SIG-M5 treated with dmso at 0.1 percent for 504 hours (cell line): ENCODE data around the gene NTRK3.

Experiments used
- DNase-seq: peaks from one replicate; lab custom pipeline; 2025; ENCODE audit not compliant: unreplicated experiment; lab: John Stamatoyannopoulos, UW

The NTRK3 gene

DNA sequence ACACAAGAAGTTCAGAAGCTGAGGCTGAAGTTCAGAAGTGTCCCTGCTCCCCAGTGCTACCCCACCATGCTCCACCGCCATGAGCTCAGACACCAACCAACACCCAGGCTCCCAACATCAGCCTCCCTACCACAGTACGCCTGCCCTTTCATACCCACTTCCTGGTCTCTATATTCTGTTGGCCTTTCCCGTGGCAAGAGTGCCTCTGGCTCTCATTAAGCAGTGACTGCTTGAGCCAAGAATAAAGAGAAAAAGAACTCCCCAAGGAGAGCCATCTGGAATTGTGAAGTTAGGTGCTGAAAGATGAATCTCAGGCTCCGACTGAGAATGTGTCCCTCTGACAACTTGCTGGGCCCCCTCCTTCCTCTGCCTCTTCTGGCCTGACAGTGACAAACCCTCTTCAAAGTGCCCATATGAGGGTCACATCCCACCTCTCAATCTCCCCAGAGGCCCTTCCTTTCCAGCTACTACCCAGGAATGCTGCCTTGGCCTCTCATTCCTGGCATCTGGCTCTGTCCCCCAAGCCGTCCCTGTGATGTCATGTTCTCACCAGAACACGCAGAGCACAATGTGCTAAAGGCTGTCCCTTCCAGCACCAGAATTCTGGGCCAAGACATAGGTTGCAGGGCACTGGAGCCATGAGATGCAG lies 306.8 kb downstream of the NTRK3 start:
- DNase-seq, result no peak

DNA sequence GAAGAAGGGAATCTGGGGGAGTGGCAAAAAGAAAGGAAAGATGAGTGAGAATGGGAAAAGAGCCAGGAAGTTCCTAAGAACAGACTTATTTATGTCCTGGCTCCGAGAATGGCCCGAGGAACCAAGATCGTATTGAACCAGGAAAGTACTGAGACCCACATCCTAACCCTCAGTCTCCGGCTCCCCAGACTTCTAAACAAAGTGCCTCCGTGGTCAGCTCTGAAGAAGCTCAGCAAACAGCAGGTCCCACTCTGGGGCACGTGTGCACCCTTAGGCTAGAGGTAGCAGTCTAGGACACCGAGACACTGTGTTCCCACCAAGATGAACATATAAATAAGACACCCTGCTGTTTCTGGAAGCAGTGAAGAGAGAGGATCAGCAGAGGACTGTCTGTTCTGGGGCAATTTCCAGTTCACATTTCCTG lies 307.4 kb downstream of the NTRK3 start:
- DNase-seq, result no peak

DNA sequence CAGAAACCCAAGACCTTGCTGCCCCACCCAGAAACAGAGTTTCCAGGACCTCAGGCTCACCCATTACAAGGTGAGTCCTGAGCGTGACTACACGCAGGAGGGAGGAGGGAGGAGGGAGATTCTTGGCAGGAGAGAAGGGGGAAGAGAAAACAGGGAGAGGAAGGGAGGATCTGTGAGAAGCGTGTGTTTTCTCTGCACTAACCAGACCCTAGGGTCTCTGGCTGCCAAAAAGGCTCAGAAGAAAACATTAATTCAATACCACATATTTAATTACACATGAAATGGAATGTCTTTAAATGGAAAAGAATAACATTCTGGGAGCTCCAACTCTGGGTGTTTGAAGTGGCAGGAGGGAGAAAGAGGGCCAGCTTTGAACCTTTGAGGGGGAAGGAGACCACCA lies 309.0 kb downstream of the NTRK3 start:
- DNase-seq, result no peak

GRCh38 chr15:87945246-87945645 lies 311.3 kb downstream of the NTRK3 start:
- DNase-seq, result no peak

DNA sequence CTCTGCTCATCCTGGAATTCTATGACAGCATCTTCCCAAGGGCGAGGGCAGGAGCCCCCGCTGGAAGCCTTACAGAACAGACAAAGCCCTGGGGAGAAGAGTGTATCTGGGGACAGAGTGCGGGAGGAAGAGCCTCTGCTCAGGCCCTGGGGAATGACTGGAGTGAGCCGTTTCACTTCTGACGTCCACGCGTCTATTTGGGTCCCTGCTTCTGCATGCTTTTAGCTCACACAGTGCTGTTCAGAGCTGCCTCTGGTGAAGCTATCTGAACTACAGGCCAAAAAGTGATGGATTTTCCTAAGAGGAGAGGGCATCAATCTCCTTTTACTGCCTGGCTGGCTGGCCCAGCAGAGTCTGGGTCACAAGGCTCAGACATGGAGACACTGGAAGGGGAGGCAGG lies 311.8 kb downstream of the NTRK3 start:
- DNase-seq, result no peak

DNA sequence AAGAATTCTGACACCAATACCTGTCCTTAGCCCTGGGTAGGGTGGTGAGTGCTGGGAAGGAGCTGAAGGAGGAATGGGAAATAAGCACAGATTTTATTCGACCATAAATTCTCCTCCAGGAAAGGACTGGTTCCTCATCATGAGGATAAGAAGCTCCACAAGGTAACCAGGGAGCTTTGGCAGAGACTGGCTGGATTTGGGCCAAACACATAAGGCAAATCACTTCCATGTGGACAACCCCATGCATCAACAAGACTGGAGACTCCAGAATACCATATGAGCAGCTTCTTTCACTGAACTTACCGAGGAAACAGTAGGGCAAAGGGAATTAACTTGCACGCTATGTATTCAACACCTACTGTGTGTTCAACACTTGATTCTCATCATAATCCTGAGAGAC lies 312.5 kb downstream of the NTRK3 start:
- no peak for DNase-seq

- no peak for DNase-seq
Observed at GRCh38 chr15:87943626-87944025, 312.9 kb downstream of the NTRK3 start.

- DNase-seq, result no peak
Observed at GRCh38 chr15:87942316-87942715, 314.2 kb downstream of the NTRK3 start.

DNA sequence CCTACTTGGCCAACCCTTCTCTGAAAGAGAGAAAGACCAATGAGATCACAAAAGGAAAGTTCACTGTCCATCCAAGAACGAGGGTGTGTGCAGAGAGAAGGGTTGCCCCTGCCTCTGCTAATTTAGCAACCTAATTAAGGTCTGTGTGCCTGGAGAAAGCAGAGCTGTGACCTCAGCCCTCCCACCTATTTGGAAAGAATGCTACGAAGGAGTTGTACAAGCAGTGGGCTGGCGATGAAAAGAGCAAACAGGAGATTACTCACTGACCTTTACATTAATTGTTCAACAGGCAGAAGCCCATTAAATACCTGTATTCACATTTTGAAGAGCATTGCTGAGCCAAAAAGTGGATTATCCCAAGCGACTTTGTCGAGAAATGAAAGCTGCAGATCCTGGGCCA lies 314.9 kb downstream of the NTRK3 start:
- no peak for DNase-seq

DNA sequence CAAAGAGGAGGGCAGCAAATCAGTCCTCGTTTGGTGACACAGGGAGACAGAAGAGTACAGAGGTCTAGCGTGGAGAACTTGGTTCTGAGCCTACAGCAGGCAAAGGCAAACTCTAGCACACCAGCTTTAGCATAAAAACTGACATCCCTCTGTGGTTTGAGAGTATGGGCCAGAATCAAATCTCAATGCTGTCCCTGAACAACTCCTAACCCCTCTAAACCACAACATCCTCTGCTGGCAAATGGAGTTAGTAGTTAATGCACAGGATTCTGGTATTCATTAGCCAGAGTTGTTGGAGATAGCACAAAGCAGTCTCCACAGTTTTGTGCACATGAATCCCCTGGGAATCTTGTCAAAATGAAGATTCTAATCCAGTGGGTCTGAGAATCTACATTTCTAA lies 315.8 kb downstream of the NTRK3 start:
- no peak for DNase-seq

DNA sequence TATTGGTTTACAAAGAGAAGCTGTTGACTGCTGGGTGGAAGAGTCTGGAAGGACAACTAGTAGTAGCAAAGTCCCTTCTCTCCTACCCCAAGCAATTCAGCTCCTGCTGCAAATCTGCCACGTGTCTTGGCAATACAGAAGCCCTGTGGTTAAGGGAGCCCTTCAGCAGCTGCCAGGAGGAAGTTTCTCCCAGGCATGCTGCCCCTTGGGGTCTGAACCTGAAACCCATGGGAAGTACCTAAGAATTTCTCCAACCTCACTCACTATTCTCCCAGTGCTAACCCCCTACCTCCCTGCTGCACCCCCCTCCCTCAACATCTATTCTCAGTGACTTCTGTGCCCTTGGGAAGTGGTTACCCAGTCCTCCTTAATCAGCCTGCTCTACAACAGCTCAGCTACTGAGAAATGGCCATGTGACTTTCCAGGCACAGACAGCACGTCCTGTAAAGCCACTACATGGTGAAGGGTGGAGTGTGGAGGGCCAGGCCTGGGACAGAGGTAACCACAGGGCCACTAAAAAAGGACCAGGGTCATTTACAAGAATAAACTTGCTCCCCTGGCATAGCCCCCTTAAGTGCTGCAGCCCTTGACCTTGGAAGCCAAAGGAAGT lies 316.6 kb downstream of the NTRK3 start:
- no peak for DNase-seq

DNA sequence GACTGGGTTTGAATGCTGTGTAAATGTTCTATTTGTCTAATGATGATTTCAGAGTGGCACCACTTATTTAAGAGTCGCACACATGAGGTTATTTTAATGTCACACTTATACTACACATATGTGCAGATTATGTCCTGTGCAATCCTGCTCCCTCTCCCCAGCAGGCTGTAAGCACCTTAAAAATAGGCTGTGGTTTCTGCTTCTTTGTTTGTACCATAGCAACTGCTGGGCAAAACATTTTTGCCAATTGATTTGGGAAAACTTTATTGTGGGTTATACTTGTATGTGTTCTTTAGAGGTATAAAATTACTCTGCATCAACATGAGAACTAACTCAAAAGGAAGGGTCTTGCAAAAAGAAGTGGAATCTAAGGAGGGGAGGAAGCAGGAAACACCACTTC lies 318.5 kb downstream of the NTRK3 start:
- no peak for DNase-seq

DNA sequence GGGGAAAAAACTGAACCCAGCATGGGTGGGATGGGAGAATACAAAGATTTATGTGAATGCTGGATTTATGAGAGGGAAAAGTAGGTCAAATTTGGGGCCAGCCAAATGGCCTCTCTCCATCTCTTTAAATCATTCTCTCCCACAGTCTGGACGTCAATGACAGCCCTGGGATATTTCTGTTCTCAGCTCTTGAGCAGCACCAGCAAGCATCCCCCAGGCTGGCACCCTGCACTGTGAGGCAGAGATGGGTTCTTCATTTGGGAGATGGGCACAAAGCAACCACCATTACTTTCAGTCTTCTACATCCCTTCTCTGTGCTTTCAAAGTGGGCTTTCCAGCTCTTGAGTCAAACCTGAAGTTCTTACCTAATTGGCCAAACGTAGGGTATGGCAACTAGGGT lies 321.0 kb downstream of the NTRK3 start:
- DNase-seq, result no peak

- DNase-seq, result no peak
Observed at GRCh38 chr15:87931584-87931983, 325.0 kb downstream of the NTRK3 start.

GRCh38 chr15:87930457-87930856 lies 326.1 kb downstream of the NTRK3 start:
- no peak for DNase-seq

- no peak for DNase-seq
Observed at GRCh38 chr15:87929841-87930240, 326.7 kb downstream of the NTRK3 start.

DNA sequence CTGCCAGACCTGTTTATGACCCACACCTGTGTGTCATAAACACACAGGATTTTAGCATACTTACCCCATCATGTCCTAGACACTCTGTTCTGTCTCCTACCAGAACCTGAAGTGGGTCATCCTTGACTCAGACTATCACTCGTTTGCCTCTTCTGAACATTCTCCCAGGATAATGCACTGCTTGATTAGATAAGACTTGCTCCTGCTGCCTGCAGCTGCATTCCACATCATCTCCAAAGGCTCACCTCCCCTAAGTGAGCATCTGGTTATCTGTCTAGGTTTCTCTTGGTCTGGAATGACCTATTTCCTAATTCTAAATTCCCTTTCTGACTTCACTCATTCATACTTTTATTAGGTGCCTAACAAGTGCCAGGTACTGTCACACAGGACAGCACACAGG lies 332.1 kb downstream of the NTRK3 start:
- no peak for DNase-seq

DNA sequence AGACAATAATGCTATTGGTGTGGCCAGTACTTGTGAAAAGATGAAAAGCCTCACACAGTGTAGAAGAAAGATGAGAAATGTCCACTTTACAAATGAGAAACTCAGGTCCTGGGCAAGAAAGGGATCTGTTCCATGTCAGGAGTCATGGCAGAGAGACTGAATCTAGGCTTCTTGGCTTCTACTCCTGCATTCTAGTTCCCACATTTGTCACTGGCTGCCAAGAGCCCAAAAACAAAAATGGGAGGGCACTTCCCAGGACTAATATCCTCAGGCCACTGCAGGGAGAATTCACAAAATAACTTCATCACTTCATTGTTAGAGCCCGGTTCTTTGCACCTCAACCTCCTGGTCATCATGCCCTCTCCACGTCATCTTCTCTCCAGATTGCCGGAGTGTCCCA lies 337.5 kb downstream of the NTRK3 start:
- DNase-seq, result no peak

DNA sequence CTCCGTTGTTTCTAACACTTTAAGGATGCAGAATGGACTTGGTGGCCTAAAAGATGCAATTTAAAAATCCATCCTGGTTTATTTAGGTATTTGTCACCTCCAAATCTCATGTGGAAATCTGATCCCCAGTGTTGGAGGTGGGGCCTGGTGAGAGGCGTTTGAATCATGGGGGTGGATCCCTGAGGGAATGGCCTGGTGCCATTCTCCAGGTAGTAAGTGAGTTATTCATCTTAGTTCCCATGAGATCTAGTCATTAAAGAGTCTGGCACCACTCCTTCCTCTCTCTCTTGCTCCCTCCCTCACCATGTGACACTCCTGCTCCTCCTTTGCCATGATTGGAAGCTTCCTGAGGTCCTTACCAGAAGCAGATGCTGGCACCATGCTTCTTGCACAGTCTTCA lies 339.1 kb downstream of the NTRK3 start:
- no peak for DNase-seq

- no peak for DNase-seq
Observed at GRCh38 chr15:87916208-87916607, 340.3 kb downstream of the NTRK3 start.

GRCh38 chr15:87910301-87910700 lies 346.2 kb downstream of the NTRK3 start:
- DNase-seq, result no peak

GRCh38 chr15:87907676-87908446 lies 348.7 kb downstream of the NTRK3 start:
- DNase-seq, result no peak
